ENCODE data around the gene PRC1.

- TF ChIP-seq PRDM15 (CRISPR knock-in tag; IDR thresholded peaks at IDR 0.05) = no peak
- TF ChIP-seq HNF4G (IDR thresholded peaks at IDR 0.05; ENCODE audit: borderline replicate concordance, low read depth, low read length) = no peak
- no peak for TF ChIP-seq HNF4G (CRISPR knock-in tag; IDR thresholded peaks at IDR 0.05; ENCODE audit: borderline replicate concordance, low read depth)
- no peak for TF ChIP-seq ZNF121 (CRISPR knock-in tag; IDR thresholded peaks at IDR 0.05)
- TF ChIP-seq ZNF207 (IDR thresholded peaks at IDR 0.05; ENCODE audit: borderline replicate concordance) = no peak
Observed at GRCh38 chr15:90918034-90918788, 76.1 kb downstream of the PRC1 start.

All from HepG2 (cell line).